Measurements from ENCODE around the gene RUFY4.
"Not testable (repeated sequence)": the region's sequence is repeated elsewhere in the genome, so short reads cannot be mapped to it uniquely, and the experiment has no call there.

Gene RUFY4

DNA sequence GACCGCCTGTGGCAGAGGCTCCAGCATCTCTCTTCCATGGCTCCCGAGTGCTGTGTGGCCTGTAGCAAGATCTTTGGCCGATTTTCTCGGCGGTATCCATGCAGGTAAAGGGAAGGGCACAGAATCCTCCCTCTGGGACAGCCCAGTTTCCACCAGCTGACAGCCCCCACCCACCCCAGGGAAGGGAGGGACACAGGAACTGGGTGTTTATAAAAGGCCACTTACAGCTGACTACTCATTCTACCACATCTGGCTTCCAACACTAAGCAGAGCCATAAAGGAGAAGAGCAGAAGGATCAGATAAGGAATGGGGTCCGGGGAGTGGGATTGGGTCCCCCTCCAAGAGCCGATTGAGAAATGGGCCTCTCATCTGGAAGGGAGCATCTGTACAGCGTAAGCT, 20.2 kb downstream of the RUFY4 start:
- Histone ChIP-seq H3K36me3 (ENCODE audit: insufficient read depth, low read length) (no peaks in the 10 kb centered on the region), H3K79me2 (ENCODE audit: control insufficient read depth, insufficient read depth, low read length, unreplicated experiment) (no peaks in the 10 kb centered on the region), H3K4me3 (ENCODE audit: low read depth, low read length) (no peak overlapping the region), H3K27ac (ENCODE audit: low read depth, low read length) (no peak overlapping the region), H2AFZ (ENCODE audit: low read length, unreplicated experiment) (no peak overlapping the region), H3K27me3 (ENCODE audit: insufficient read depth, low read length) (peaks cover 71% of the 10 kb centered on the region), H3K4me1 (ENCODE audit: control insufficient read depth, insufficient read depth, low read length, unreplicated experiment) (no peaks in the 10 kb centered on the region)

DNA sequence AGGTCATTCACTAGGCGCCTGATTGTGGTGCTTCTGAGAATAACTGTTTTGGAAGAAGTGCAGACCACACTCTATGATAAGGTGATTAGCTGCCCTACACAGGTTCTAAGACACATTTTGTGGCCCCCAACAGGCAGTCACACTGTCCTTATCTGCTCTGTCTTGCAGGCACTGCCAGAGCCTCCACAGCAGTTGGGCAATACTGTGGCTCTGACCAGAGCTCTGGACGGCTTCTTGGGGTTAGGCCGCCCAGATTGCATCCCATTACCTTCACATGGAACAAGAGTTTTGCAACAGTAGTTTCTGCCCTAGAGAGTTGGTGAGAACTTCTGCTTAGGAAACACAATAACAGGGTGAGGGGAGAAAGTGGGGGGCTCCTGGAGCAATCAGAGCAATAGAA, 22.7 kb downstream of the RUFY4 start:
- Histone ChIP-seq H3K27ac (ENCODE audit: low read depth, low read length) (no peak overlapping the region), H3K27me3 (ENCODE audit: insufficient read depth, low read length) (peaks cover 55% of the 10 kb centered on the region), H3K4me3 (ENCODE audit: low read depth, low read length) (no peak overlapping the region), H3K4me1 (ENCODE audit: control insufficient read depth, insufficient read depth, low read length, unreplicated experiment) (no peaks in the 10 kb centered on the region), H3K36me3 (ENCODE audit: insufficient read depth, low read length) (no peaks in the 10 kb centered on the region), H2AFZ (ENCODE audit: low read length, unreplicated experiment) (no peak overlapping the region), H3K79me2 (ENCODE audit: control insufficient read depth, insufficient read depth, low read length, unreplicated experiment) (no peaks in the 10 kb centered on the region)

DNA sequence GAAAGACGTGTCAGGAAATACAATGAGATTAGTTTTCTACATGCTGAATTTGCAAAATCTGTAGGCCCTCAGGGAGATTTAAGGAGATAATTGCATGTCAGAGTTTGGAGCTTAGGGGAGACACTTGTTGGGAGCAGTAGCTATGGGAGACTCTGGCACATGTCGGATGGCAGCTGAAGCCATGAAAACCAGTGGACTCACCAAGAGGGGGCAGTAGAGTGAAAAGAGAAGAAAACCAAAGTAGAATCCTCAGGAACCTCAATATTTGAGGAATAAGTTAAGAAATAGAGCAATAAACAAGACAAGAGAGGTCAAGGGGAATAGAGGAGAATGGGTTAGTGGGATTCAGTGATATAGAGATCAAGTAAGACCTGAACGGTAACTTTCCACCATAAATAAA, 24.8 kb downstream of the RUFY4 start:
- no peaks in the 10 kb centered on the region for H3K36me3 ChIP-seq (ENCODE audit: insufficient read depth, low read length)
- H3K27ac ChIP-seq (ENCODE audit: low read depth, low read length), result no peak overlapping the region
- H3K79me2 ChIP-seq (ENCODE audit: control insufficient read depth, insufficient read depth, low read length, unreplicated experiment), result no peaks in the 10 kb centered on the region
- H2AFZ ChIP-seq (ENCODE audit: low read length, unreplicated experiment), result no peak overlapping the region
- no peak overlapping the region for H3K4me3 ChIP-seq (ENCODE audit: low read depth, low read length)
- H3K4me1 ChIP-seq (ENCODE audit: control insufficient read depth, insufficient read depth, low read length, unreplicated experiment), result no peaks in the 10 kb centered on the region
- peaks cover 64% of the 10 kb centered on the region for H3K27me3 ChIP-seq (ENCODE audit: insufficient read depth, low read length)

DNA sequence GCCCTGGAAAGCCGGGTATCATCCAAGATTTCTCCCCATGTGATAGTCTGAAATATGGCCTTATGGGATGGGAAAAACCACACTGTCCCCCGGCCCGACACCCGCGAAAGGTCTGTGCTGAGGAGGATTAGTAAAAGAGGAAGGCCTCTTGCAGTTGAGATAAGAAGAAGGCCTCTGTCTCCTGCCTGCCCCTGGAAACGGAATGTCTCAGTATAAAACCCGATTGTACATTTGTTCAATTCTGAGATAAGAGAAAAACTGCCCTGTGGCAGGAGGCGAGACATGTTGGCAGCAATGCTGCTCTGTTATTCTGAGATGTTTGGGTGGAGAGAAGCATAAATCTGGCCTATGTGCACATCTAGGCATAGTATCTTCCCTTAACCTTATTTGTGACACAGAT, 26.8 kb downstream of the RUFY4 start:
- peaks cover 64% of the 10 kb centered on the region for H3K27me3 ChIP-seq (ENCODE audit: insufficient read depth, low read length)
- no peak overlapping the region for H3K27ac ChIP-seq (ENCODE audit: low read depth, low read length)
- no peaks in the 10 kb centered on the region for H3K79me2 ChIP-seq (ENCODE audit: control insufficient read depth, insufficient read depth, low read length, unreplicated experiment)
- no peaks in the 10 kb centered on the region for H3K36me3 ChIP-seq (ENCODE audit: insufficient read depth, low read length)
- no peak overlapping the region for H3K4me3 ChIP-seq (ENCODE audit: low read depth, low read length)
- no peak overlapping the region for H2AFZ ChIP-seq (ENCODE audit: low read length, unreplicated experiment)
- H3K4me1 ChIP-seq (ENCODE audit: control insufficient read depth, insufficient read depth, low read length, unreplicated experiment), result no peaks in the 10 kb centered on the region

DNA sequence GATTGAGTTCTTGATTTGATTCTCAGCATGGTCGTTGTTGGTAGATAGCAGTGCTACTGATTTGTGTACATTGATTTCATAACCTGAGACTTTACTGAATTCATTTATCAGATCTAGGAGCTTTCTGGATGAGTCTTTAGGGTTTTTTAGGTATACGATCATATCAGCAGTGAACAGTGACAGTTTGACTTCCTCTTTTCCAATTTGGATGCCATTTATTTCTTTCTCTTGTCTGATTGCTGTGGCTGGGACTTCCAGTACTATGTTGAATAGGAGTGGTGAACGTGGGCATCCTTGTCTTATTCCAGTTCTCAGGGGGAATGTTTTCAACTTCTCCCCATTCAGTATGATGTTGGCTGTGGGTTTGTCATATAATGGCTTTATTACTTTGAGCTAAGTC, 28.9 kb downstream of the RUFY4 start:
- no peaks in the 10 kb centered on the region for H3K4me1 ChIP-seq (ENCODE audit: control insufficient read depth, insufficient read depth, low read length, unreplicated experiment)
- H3K27me3 ChIP-seq (ENCODE audit: insufficient read depth, low read length), result peaks cover 62% of the 10 kb centered on the region
- H2AFZ ChIP-seq (ENCODE audit: low read length, unreplicated experiment), result no peak overlapping the region
- H3K79me2 ChIP-seq (ENCODE audit: control insufficient read depth, insufficient read depth, low read length, unreplicated experiment), result no peaks in the 10 kb centered on the region
- H3K4me3 ChIP-seq (ENCODE audit: low read depth, low read length), result no peak overlapping the region
- no peaks in the 10 kb centered on the region for H3K36me3 ChIP-seq (ENCODE audit: insufficient read depth, low read length)
- H3K27ac ChIP-seq (ENCODE audit: low read depth, low read length), result no peak overlapping the region

DNA sequence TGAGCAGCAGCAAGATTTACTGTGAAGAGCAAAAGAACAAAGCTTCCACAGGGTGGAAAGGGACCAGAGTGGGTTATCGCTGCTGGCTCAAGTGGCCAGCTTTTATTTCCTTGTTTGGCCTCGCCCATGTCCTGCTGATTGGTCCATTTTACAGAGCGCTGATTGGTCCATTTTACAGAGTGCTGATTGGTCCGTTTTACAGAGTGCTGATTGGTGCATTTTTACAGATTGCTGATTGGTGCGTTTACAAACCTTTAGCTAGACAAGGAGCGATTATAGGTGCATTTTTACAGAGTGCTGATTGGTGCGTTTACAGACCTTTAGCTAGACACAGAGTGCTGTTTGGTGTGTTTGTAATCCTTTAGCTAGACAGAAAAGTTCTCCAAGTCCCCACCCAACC, 39.8 kb downstream of the RUFY4 start:
- not testable (repeated sequence) for H3K4me3 ChIP-seq (ENCODE audit: low read depth, low read length); H3K36me3 ChIP-seq (ENCODE audit: insufficient read depth, low read length); H3K79me2 ChIP-seq (ENCODE audit: control insufficient read depth, insufficient read depth, low read length, unreplicated experiment); H2AFZ ChIP-seq (ENCODE audit: low read length, unreplicated experiment); H3K4me1 ChIP-seq (ENCODE audit: control insufficient read depth, insufficient read depth, low read length, unreplicated experiment); H3K27ac ChIP-seq (ENCODE audit: low read depth, low read length)
- peaks cover 22% of the 10 kb centered on the region for H3K27me3 ChIP-seq (ENCODE audit: insufficient read depth, low read length)

DNA sequence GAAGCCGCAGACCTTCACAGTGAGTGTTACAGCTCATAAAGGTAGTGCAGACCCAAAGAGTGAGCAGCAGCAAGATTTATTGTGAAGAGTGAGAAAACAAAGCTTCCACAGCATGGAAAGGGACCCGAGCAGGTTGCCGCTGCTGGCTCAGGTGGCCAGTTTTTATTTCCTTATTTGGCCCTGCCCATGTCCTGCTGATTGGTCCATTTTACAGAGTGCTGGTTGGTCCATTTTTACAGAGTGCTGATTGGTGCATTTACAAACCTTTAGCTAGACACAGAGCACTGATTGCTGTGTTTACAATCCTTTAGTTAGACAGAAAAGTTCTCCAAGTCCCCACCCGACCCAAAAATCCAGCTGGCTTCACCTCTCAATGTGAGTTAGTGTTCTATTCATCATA, 52.7 kb downstream of the RUFY4 start:
- not testable (repeated sequence) for H3K27ac ChIP-seq (ENCODE audit: low read depth, low read length); H2AFZ ChIP-seq (ENCODE audit: low read length, unreplicated experiment); H3K4me1 ChIP-seq (ENCODE audit: control insufficient read depth, insufficient read depth, low read length, unreplicated experiment); H3K79me2 ChIP-seq (ENCODE audit: control insufficient read depth, insufficient read depth, low read length, unreplicated experiment); H3K36me3 ChIP-seq (ENCODE audit: insufficient read depth, low read length); H3K4me3 ChIP-seq (ENCODE audit: low read depth, low read length)
- H3K27me3 ChIP-seq (ENCODE audit: insufficient read depth, low read length), result peaks cover 45% of the 10 kb centered on the region

DNA sequence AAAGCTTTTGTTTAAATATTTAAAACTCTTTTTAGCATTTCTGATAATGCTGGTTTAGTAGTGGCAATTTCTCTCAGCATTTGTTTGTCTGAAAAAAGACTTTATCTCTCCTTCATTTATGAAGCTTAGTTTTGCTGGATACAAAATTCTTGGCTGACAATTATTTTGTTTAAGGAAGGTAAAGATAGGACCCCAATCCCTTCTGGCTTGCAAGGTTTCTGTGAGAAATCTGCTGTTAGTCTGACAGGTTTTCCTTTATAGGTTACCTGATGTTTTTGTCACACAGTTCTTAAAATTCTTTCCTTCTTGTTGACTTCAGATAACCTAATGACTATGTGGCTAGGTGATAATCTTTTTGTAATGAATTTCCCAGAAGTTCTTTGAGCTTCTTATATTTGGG, 53.2 kb downstream of the RUFY4 start:
- not testable (repeated sequence) for H3K27ac ChIP-seq (ENCODE audit: low read depth, low read length); H3K36me3 ChIP-seq (ENCODE audit: insufficient read depth, low read length); H3K4me1 ChIP-seq (ENCODE audit: control insufficient read depth, insufficient read depth, low read length, unreplicated experiment); H3K4me3 ChIP-seq (ENCODE audit: low read depth, low read length); H3K79me2 ChIP-seq (ENCODE audit: control insufficient read depth, insufficient read depth, low read length, unreplicated experiment); H2AFZ ChIP-seq (ENCODE audit: low read length, unreplicated experiment)
- peaks cover 49% of the 10 kb centered on the region for H3K27me3 ChIP-seq (ENCODE audit: insufficient read depth, low read length)

DNA sequence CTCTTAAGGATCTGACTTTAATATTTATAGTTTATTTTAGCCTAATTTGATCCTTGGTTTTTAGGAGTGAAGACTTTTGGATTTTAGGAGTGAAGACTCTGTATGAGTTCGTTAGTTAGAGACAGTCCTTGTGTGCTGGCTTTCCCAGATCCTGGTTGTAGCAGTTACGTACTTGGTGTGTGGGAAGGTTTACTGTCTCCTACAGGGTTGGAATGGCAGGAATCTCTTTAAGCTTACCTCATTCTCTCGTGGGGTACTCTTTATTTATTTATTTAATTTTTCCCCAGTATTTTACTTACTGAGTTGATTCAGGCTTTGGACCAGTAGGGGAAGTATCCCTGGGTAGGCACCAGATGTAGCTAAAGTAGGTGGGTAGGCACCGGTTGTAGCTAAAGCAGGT, 54.9 kb downstream of the RUFY4 start:
- no peak overlapping the region for H3K4me3 ChIP-seq (ENCODE audit: low read depth, low read length)
- no peak overlapping the region for H2AFZ ChIP-seq (ENCODE audit: low read length, unreplicated experiment)
- no peaks in the 10 kb centered on the region for H3K4me1 ChIP-seq (ENCODE audit: control insufficient read depth, insufficient read depth, low read length, unreplicated experiment)
- no peak overlapping the region for H3K27ac ChIP-seq (ENCODE audit: low read depth, low read length)
- H3K79me2 ChIP-seq (ENCODE audit: control insufficient read depth, insufficient read depth, low read length, unreplicated experiment), result no peaks in the 10 kb centered on the region
- no peaks in the 10 kb centered on the region for H3K36me3 ChIP-seq (ENCODE audit: insufficient read depth, low read length)
- peaks cover 66% of the 10 kb centered on the region for H3K27me3 ChIP-seq (ENCODE audit: insufficient read depth, low read length)

DNA sequence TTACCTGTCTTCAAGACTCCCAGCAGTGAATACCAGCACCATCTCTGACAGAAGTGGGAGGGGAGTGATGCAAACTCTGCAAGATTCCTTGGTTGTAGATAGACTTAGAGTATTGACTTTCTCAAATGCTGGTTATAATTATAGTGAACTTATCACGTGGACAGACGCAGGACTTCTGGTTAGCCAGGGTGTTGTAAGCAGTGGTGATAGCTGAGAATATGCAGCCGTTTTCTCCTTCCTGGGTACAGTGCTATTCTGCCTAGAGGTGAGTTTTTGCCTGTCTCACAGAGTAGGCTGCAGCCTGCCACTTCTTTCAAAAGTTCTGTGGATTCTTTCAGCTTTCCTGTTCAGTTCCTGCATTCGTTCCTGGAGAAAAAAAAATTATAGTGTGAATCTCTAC, 56.0 kb downstream of the RUFY4 start:
- no peaks in the 10 kb centered on the region for H3K36me3 ChIP-seq (ENCODE audit: insufficient read depth, low read length)
- H3K79me2 ChIP-seq (ENCODE audit: control insufficient read depth, insufficient read depth, low read length, unreplicated experiment), result no peaks in the 10 kb centered on the region
- no peak overlapping the region for H3K4me3 ChIP-seq (ENCODE audit: low read depth, low read length)
- no peaks in the 10 kb centered on the region for H3K4me1 ChIP-seq (ENCODE audit: control insufficient read depth, insufficient read depth, low read length, unreplicated experiment)
- no peak overlapping the region for H3K27ac ChIP-seq (ENCODE audit: low read depth, low read length)
- peaks cover 71% of the 10 kb centered on the region for H3K27me3 ChIP-seq (ENCODE audit: insufficient read depth, low read length)
- no peak overlapping the region for H2AFZ ChIP-seq (ENCODE audit: low read length, unreplicated experiment)

DNA sequence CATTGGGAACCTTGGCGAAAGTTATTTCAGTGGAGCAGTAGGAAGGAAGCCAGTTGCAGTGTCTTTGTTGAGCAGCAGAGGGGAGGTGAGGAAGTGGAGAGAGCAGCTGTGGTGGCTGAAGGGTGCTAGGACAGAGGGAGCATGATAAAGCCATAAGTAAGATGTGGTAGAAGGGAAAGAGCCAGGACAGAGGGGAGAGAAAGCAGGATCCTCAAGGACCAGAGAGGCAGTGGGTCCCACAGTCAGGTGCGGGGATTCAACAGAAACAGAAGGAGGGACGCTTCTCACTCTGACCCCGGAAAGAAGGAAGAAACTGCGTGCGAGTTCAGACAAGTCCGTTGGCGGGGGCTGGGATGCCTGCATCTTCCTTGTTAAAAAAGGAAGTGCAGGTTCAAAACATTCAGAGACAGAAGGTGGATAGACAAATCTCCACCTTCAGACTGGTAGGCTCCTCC, 56.6 kb downstream of the RUFY4 start, which contains the start of gene CXCR2:
Gene CXCR2, plus strand, starts transcription at position 403 of the 455 bp plus-strand sequence. CDS start 8,774 bp downstream, outside the sequence.
- no peaks in the 10 kb centered on the region for H3K4me1 ChIP-seq (ENCODE audit: control insufficient read depth, insufficient read depth, low read length, unreplicated experiment)
- H3K27me3 ChIP-seq (ENCODE audit: insufficient read depth, low read length), result peaks cover 71% of the 10 kb centered on the region
- H2AFZ ChIP-seq (ENCODE audit: low read length, unreplicated experiment), result no peak within 1 kb of the TSS
- H3K4me3 ChIP-seq (ENCODE audit: low read depth, low read length), result no peak within 1 kb of the TSS
- H3K27ac ChIP-seq (ENCODE audit: low read depth, low read length), result no peak within 1 kb of the TSS
- H3K79me2 ChIP-seq (ENCODE audit: control insufficient read depth, insufficient read depth, low read length, unreplicated experiment), result no peaks in the 10 kb centered on the region
- no peaks in the 10 kb centered on the region for H3K36me3 ChIP-seq (ENCODE audit: insufficient read depth, low read length)
